ENCODE results near the gene SLC16A10. TPM values are rescaled to one million over a fixed set of nuclear protein-coding genes. Genes with fewer than 3 reads are reported as not detected.

SLC16A10 gene
- polyA plus RNA-seq, 1 donor (not counting 4 experiments of a cell fraction or from before 2014, with no cell fraction given): not detected

DNA sequence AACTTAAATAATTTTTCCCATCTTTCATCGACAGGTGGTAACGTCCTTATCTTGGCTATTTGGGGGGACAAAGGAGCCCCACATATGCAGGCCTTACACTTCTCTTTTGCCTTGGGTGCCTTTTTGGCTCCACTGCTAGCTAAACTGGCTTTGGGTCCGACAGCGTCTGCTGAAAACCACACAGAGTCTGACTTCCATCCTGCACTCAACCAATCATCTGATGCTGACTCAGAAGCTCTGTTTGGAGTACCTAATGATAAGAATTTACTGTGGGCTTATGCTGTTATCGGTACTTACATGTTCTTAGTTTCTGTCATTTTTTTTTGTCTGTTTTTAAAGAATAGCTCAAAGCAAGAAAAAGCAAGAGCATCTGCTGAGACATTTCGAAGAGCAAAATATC lies 178.5 kb downstream of the SLC16A10 start:
- Histone ChIP-seq H3K79me2 (ENCODE audit: control insufficient read depth, insufficient read depth, low read length) (peaks cover 44% of the 10 kb centered on the region), H3K9ac (ENCODE audit: control insufficient read depth, extremely low read depth, insufficient read depth, low read length) (no peak overlapping the region), H2AFZ (ENCODE audit: control insufficient read depth, low read length) (no peak overlapping the region), H3K4me3 (ENCODE audit: control insufficient read depth in 2 of 3, extremely low read depth in 1 of 3, insufficient read depth in 2 of 3, low read depth in 1 of 3, low read length in 3 of 3) (no peak overlapping the region), H3K27me3 (ENCODE audit: control insufficient read depth, extremely low read depth, insufficient read depth, low read length) (no peaks in the 10 kb centered on the region), H3K27ac (ENCODE audit: control insufficient read depth, insufficient read depth, low read length) (no peak overlapping the region), H3K36me3 (ENCODE audit: control insufficient read depth in 2 of 2, extremely low read depth in 1 of 2, insufficient read depth in 2 of 2, low read length in 2 of 2) (peaks cover 11 to 18% of the 10 kb centered on the region in 2 experiments), H4K20me1 (ENCODE audit: control insufficient read depth, extremely low read depth, insufficient read depth, low read length) (no peaks in the 10 kb centered on the region), H3K9me3 (ENCODE audit: control insufficient read depth, low read depth, low read length) (no peaks in the 10 kb centered on the region), H3K9me1 (ENCODE audit: control insufficient read depth, extremely low read depth, insufficient read depth, low read length) (no peaks in the 10 kb centered on the region), H3K4me2 (ENCODE audit: control insufficient read depth, extremely low read depth, insufficient read depth, low read depth, low read length) (no peak overlapping the region), H3K4me1 (ENCODE audit: control insufficient read depth, extremely low read depth, insufficient read depth, low read length) (peaks cover 26% of the 10 kb centered on the region)
- FAIRE-seq (no peak), DNase-seq (ENCODE audit: low read depth, low spot score) (no peak)
- dilution Hi-C loops (cut with MboI; ENCODE audit: extremely low pct_ligation_motif_present, low sequenced_read_pairs): no loop called here
- TF ChIP-seq EZH2 (IDR thresholded peaks at IDR 0.05; ENCODE audit: low read length): no peak
- TF ChIP-seq, protein P1, sequence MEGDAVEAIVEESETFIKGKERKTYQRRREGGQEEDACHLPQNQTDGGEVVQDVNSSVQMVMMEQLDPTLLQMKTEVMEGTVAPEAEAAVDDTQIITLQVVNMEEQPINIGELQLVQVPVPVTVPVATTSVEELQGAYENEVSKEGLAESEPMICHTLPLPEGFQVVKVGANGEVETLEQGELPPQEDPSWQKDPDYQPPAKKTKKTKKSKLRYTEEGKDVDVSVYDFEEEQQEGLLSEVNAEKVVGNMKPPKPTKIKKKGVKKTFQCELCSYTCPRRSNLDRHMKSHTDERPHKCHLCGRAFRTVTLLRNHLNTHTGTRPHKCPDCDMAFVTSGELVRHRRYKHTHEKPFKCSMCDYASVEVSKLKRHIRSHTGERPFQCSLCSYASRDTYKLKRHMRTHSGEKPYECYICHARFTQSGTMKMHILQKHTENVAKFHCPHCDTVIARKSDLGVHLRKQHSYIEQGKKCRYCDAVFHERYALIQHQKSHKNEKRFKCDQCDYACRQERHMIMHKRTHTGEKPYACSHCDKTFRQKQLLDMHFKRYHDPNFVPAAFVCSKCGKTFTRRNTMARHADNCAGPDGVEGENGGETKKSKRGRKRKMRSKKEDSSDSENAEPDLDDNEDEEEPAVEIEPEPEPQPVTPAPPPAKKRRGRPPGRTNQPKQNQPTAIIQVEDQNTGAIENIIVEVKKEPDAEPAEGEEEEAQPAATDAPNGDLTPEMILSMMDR (optimal IDR thresholded peaks at IDR 0.05 in 1 of 3, IDR thresholded peaks at IDR 0.05 in 1 of 3, conservative IDR thresholded peaks at IDR 0.05 in 1 of 3; ENCODE audit: extremely low read depth in 1 of 3, insufficient read depth in 2 of 3, low read length in 3 of 3): no peak

DNA sequence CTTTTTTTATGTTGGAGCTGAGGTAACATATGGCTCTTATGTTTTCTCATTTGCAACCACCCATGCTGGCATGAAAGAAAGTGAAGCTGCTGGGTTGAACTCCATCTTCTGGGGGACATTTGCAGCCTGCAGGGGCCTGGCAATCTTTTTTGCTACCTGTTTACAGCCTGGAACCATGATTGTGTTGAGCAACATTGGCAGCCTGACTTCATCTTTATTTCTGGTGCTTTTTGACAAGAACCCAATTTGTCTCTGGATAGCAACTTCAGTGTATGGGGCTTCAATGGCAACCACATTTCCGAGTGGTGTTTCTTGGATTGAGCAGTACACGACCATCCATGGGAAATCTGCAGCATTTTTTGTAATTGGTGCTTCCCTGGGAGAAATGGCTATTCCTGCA lies 179.0 kb downstream of the SLC16A10 start:
- no peak overlapping the region for H3K4me3 ChIP-seq (ENCODE audit: control insufficient read depth in 2 of 3, extremely low read depth in 1 of 3, insufficient read depth in 2 of 3, low read depth in 1 of 3, low read length in 3 of 3)
- no peak overlapping the region for H3K9ac ChIP-seq (ENCODE audit: control insufficient read depth, extremely low read depth, insufficient read depth, low read length)
- H3K9me3 ChIP-seq (ENCODE audit: control insufficient read depth, low read depth, low read length): no peaks in the 10 kb centered on the region
- no peaks in the 10 kb centered on the region for H3K27me3 ChIP-seq (ENCODE audit: control insufficient read depth, extremely low read depth, insufficient read depth, low read length)
- no peak overlapping the region for H3K4me2 ChIP-seq (ENCODE audit: control insufficient read depth, extremely low read depth, insufficient read depth, low read depth, low read length)
- H3K27ac ChIP-seq (ENCODE audit: control insufficient read depth, insufficient read depth, low read length): no peak overlapping the region
- FAIRE-seq (no peak), DNase-seq (ENCODE audit: low read depth, low spot score) (no peak)
- peaks cover 43% of the 10 kb centered on the region for H3K79me2 ChIP-seq (ENCODE audit: control insufficient read depth, insufficient read depth, low read length)
- H3K9me1 ChIP-seq (ENCODE audit: control insufficient read depth, extremely low read depth, insufficient read depth, low read length): no peaks in the 10 kb centered on the region
- peaks cover 11 to 18% of the 10 kb centered on the region in 2 experiments for H3K36me3 ChIP-seq (ENCODE audit: control insufficient read depth in 2 of 2, extremely low read depth in 1 of 2, insufficient read depth in 2 of 2, low read length in 2 of 2)
- peaks cover 22% of the 10 kb centered on the region for H3K4me1 ChIP-seq (ENCODE audit: control insufficient read depth, extremely low read depth, insufficient read depth, low read length)
- H2AFZ ChIP-seq (ENCODE audit: control insufficient read depth, low read length): no peak overlapping the region
- H4K20me1 ChIP-seq (ENCODE audit: control insufficient read depth, extremely low read depth, insufficient read depth, low read length): no peaks in the 10 kb centered on the region
- TF ChIP-seq EZH2 (IDR thresholded peaks at IDR 0.05; ENCODE audit: low read length): no peak
- TF ChIP-seq, protein P1 (optimal IDR thresholded peaks at IDR 0.05 in 1 of 3, IDR thresholded peaks at IDR 0.05 in 1 of 3, conservative IDR thresholded peaks at IDR 0.05 in 1 of 3; ENCODE audit: extremely low read depth in 1 of 3, insufficient read depth in 2 of 3, low read length in 3 of 3): no peak
- dilution Hi-C loops (cut with MboI; ENCODE audit: extremely low pct_ligation_motif_present, low sequenced_read_pairs): no loop called here
